B cell (primary cell): ENCODE measurements around the gene ZDHHC7.

Source experiments
- CTCF ChIP-seq: fragments of 200-600 bp; IDR thresholded peaks from one replicate; pipeline ENCODE4 v1.8.0; 2022; ENCODE audit warnings: antibody characterized with exemption, mild to moderate bottlenecking
- EZH2 ChIP-seq: IDR thresholded peaks from 2 replicates; pipeline ENCODE4 v1.6.1; 2012; ENCODE audit warnings: borderline replicate concordance, low read depth, mild to moderate bottlenecking, moderate library complexity, low read length; ENCODE audit not compliant: insufficient read depth, poor library complexity, severe bottlenecking

- no peak for TF ChIP-seq CTCF
- TF ChIP-seq EZH2, result no peak
These were observed 83.4 kb downstream of the ZDHHC7 start for GRCh38 chr16:84927621-84928591.
